HepG2 (cell line): ENCODE data around the gene GRAMD1A. TPM values are rescaled to one million over a fixed set of nuclear protein-coding genes. Genes with fewer than 3 reads are reported as not detected.

ENCODE experiments used
- AHDC1 ChIP-seq: sonication (generic); formaldehyde crosslinking; IDR thresholded peaks from 2 replicates; pipeline ENCODE4 v1.5.1; 2020; ENCODE audit warnings: mild to moderate bottlenecking, missing genetic modification reagents, borderline replicate concordance
- ATF2 ChIP-seq: sonication (generic); formaldehyde crosslinking; IDR thresholded peaks from 2 replicates; pipeline ENCODE4 v1.4.0; 2020; ENCODE audit warnings: missing genetic modification reagents
- CERS6 ChIP-seq: sonication (generic); formaldehyde crosslinking; IDR thresholded peaks from 2 replicates; pipeline ENCODE4 v1.5.0; 2020; ENCODE audit warnings: missing genetic modification reagents
- DDIT3 ChIP-seq: sonication (generic); formaldehyde crosslinking; IDR thresholded peaks from 2 replicates; pipeline ENCODE4 v1.4.0; 2020; ENCODE audit warnings: mild to moderate bottlenecking, missing genetic modification reagents
- IKZF5 ChIP-seq: IDR thresholded peaks from 2 replicates; pipeline ENCODE4 v1.6.1; 2018; ENCODE audit warnings: missing genetic modification reagents, mild to moderate bottlenecking, missing compliant biosample characterization
- JUNB ChIP-seq: sonication (generic); formaldehyde crosslinking; IDR thresholded peaks from 2 replicates; pipeline ENCODE4 v1.8.0; 2022; ENCODE audit warnings: missing genetic modification reagents, mild to moderate bottlenecking, borderline replicate concordance
- KAT7 ChIP-seq: IDR thresholded peaks from 2 replicates; pipeline ENCODE4 v1.6.1; 2018; ENCODE audit warnings: borderline replicate concordance, missing compliant biosample characterization
- KLF12 ChIP-seq: sonication (generic); formaldehyde crosslinking; IDR thresholded peaks from 2 replicates; pipeline ENCODE4 v1.4.0; 2020; ENCODE audit warnings: missing genetic modification reagents, borderline replicate concordance
- NFRKB ChIP-seq: fragments of 450-650 bp; IDR thresholded peaks from 2 replicates; pipeline ENCODE4 v1.6.1; 2017
- SALL1 ChIP-seq: sonication (generic); formaldehyde crosslinking; IDR thresholded peaks from 2 replicates; pipeline ENCODE4 v1.8.0; 2022; ENCODE audit warnings: mild to moderate bottlenecking, missing genetic modification reagents
- SIX4 ChIP-seq: sonication (generic); formaldehyde crosslinking; IDR thresholded peaks from 2 replicates; pipeline ENCODE4 v1.4.0; 2020; ENCODE audit warnings: missing genetic modification reagents
- SP140L ChIP-seq: sonication (generic); formaldehyde crosslinking; IDR thresholded peaks from 2 replicates; pipeline ENCODE4 v1.4.0; 2020; ENCODE audit warnings: missing genetic modification reagents, borderline replicate concordance
- TBL1XR1 ChIP-seq: fragments of 150-350 bp; IDR thresholded peaks from 2 replicates; pipeline ENCODE4 v1.6.1; 2014; ENCODE audit warnings: borderline replicate concordance, low read length; ENCODE audit not compliant: partially characterized antibody
- ZKSCAN8 ChIP-seq: IDR thresholded peaks from 2 replicates; pipeline ENCODE4 v1.6.1; 2016; ENCODE audit warnings: borderline replicate concordance, missing genetic modification reagents, missing compliant biosample characterization
- ZNF678 ChIP-seq: sonication (generic); formaldehyde crosslinking; IDR thresholded peaks from 2 replicates; pipeline ENCODE4 v1.4.0; 2020; ENCODE audit warnings: mild to moderate bottlenecking, missing genetic modification reagents
- polyA plus RNA-seq, 8 experiments: library from polyadenylated mRNA; depleted of rRNA in 3 of 8; stranded (reverse) in 7 of 8; unstranded in 1 of 8; fragments of >200 nt; fragmentation: Illumina TruSeq in 4 of 8; extraction: Trizol in 4 of 8; gene quantifications; 2 replicates each; pipeline versions ENCODE4 v1.2.1 to v1.2.3, GENCODE V29; 2011 to 2016; ENCODE audit warnings: low read depth in 4 of 8, missing spikeins in 1 of 8, mixed read lengths in 1 of 8; ENCODE audit not compliant: insufficient read depth in 1 of 8
- total RNA-seq, 5 experiments: library from RNA; depleted of rRNA; stranded (reverse); fragments of >200 nt; fragmentation: Illumina TruSeq; extraction: Trizol; gene quantifications; 2 replicates each; pipeline ENCODE4 v1.2.3, GENCODE V29; 2016; ENCODE audit warnings: low read depth in 1 of 5
- TF ChIP-seq, protein P1 (sequence below): sonication (generic); formaldehyde crosslinking; IDR thresholded peaks from 2 replicates; pipeline ENCODE4 v1.5.0; 2020; ENCODE audit warnings: mild to moderate bottlenecking, missing genetic modification reagents

Gene GRAMD1A
- total and polyA plus RNA-seq, 2 of the 13 experiments (the other 11 are each of a cell fraction or from before 2014, with no cell fraction given) = 14.7 to 181 TPM

DNA sequence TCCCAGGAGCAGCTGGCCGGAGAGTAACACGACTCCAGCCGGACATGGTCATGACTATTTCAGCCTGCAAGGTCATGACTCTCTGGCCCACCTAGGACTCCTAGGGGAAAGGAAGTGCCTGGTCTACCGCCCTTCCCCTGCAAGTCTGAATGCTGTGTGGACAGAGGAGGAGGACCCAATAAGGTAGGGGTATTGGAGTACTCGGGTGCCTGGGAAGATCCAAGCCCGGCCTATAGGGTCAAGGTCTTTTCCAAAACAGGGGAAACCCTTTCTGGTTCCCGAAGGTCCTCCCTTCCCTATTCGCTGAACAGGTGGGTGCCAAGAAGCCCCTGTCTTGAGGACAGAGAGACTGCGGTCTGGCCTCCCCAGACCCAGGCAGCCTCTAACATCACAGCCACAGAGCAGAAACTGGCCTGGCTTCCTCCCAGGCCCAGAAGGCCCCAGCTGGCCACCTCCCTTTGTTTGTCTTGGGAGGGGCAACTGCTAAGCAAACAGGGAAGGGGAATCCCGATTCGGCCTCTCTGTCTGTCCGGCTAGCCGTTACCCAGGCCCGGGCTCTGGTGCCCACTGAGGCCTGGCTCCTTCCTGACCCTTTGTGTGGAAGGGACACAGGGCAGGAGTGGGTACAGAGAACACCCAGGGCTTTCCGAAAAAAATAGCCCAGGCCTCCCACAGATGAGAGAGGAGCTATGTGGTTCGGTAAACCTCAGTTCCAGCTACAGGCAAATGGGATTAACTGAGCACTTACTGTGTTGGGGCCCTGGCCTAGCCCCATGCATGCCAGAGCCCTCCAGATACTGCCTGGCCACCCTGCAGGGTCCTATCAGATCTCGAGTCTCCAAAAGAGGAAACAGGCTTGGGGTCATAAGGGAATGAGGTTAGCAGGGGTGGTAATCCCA lies 5.2 kb upstream of the GRAMD1A start (continued):
- TF ChIP-seq, protein P1, sequence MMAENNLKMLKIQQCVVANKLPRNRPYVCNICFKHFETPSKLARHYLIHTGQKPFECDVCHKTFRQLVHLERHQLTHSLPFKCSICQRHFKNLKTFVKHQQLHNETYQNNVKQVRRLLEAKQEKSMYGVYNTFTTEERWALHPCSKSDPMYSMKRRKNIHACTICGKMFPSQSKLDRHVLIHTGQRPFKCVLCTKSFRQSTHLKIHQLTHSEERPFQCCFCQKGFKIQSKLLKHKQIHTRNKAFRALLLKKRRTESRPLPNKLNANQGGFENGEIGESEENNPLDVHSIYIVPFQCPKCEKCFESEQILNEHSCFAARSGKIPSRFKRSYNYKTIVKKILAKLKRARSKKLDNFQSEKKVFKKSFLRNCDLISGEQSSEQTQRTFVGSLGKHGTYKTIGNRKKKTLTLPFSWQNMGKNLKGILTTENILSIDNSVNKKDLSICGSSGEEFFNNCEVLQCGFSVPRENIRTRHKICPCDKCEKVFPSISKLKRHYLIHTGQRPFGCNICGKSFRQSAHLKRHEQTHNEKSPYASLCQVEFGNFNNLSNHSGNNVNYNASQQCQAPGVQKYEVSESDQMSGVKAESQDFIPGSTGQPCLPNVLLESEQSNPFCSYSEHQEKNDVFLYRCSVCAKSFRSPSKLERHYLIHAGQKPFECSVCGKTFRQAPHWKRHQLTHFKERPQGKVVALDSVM (CRISPR knock-in tag) = peak; percentile 94
- TF ChIP-seq AHDC1 = peak; percentile 36; the same call in 1 of the 2 replicates
- TF ChIP-seq ATF2 (CRISPR knock-in tag) = peak; percentile 76; the same call in 1 of the 2 replicates
- TF ChIP-seq CERS6 (CRISPR knock-in tag) = no peak
- 0 out of 2 replicates have a peak, but pooled peaks have one; percentile 18 for TF ChIP-seq IKZF5 (CRISPR knock-in tag)
- no peak for TF ChIP-seq NFRKB
- TF ChIP-seq KAT7 (CRISPR knock-in tag) = no peak
- peak; percentile 87 for TF ChIP-seq SALL1 (CRISPR knock-in tag)
- 0 out of 2 replicates have a peak, but pooled peaks have one; percentile 43 for TF ChIP-seq ZKSCAN8 (CRISPR knock-in tag)
- TF ChIP-seq TBL1XR1 = peak; percentile 23
- no peak for TF ChIP-seq SP140L (CRISPR knock-in tag)
- TF ChIP-seq ZNF678 (CRISPR knock-in tag) = peak; percentile 72; the same call in 1 of the 2 replicates
- peak; percentile 81 for TF ChIP-seq SIX4 (CRISPR knock-in tag)
- TF ChIP-seq JUNB = no peak
- no peak for TF ChIP-seq DDIT3
- TF ChIP-seq KLF12 (CRISPR knock-in tag) = 0 out of 2 replicates have a peak, but pooled peaks have one; percentile 76
